HG02852 (cell line): ENCODE data around the gene AMN1.
A peak's percentile ranks its signal among the peaks of the same experiment; 100 is the strongest.
"Not testable (repeated sequence)": the region's sequence is repeated elsewhere in the genome, so short reads cannot be mapped to it uniquely, and the experiment has no call there.

Experiments used
- ATAC-seq: cut with Tn5 transposase; IDR thresholded peaks from one replicate; pipeline ENCODE4 v1.9.1; 2021; ENCODE audit warnings: mild to moderate bottlenecking, moderate library complexity; ENCODE audit not compliant: unreplicated experiment

AMN1 gene

GRCh38 chr12:31733549-31734432, 5.0 kb upstream of the AMN1 start:
- not testable (repeated sequence) for ATAC-seq

GRCh38 chr12:31732926-31733548, 4.2 kb upstream of the AMN1 start:
- ATAC-seq = no peak

GRCh38 chr12:31731203-31731602, 2.4 kb upstream of the AMN1 start:
- not testable (repeated sequence) for ATAC-seq

GRCh38 chr12:31729705-31730104, 884 bp upstream of the AMN1 start:
- ATAC-seq = no peak

- ATAC-seq = no peak
Observed at GRCh38 chr12:31728289-31728916, 418 bp downstream of the AMN1 start.

- no peak for ATAC-seq
Observed at GRCh38 chr12:31727192-31727591, 1.6 kb downstream of the AMN1 start.

GRCh38 chr12:31726575-31726974, 2.2 kb downstream of the AMN1 start:
- ATAC-seq = no peak

GRCh38 chr12:31724557-31724956, 4.3 kb downstream of the AMN1 start:
- no peak for ATAC-seq

GRCh38 chr12:31722580-31722979, 6.2 kb downstream of the AMN1 start:
- ATAC-seq = no peak

GRCh38 chr12:31718542-31719198, 10.2 kb downstream of the AMN1 start:
- not testable (repeated sequence) for ATAC-seq

- ATAC-seq = not testable (repeated sequence)
Observed at GRCh38 chr12:31716998-31717397, 11.8 kb downstream of the AMN1 start.

- ATAC-seq = peak; percentile 91
Observed at GRCh38 chr12:31715283-31715825, 13.5 kb downstream of the AMN1 start.

- ATAC-seq = peak; percentile 29
Observed at GRCh38 chr12:31714406-31715271, 14.2 kb downstream of the AMN1 start.

GRCh38 chr12:31712877-31713276, 15.9 kb downstream of the AMN1 start:
- no peak for ATAC-seq

- ATAC-seq = no peak
Observed at GRCh38 chr12:31710021-31710818, 18.6 kb downstream of the AMN1 start.

GRCh38 chr12:31708118-31708517, 20.7 kb downstream of the AMN1 start:
- ATAC-seq = not testable (repeated sequence)

- ATAC-seq = no peak
Observed at GRCh38 chr12:31705621-31706020, 23.2 kb downstream of the AMN1 start.

GRCh38 chr12:31702047-31702446, 26.8 kb downstream of the AMN1 start:
- no peak for ATAC-seq

- not testable (repeated sequence) for ATAC-seq
Observed at GRCh38 chr12:31689921-31690320, 38.9 kb downstream of the AMN1 start.
